Neuronal stem cell (in vitro differentiated cells): ENCODE results near the gene B3GALT4.

Experiments used
- DNase-seq: peaks from one replicate; pipeline ENCODE4 v3.0.0-alpha.2; 2013; ENCODE audit warnings: low spot score
- H2AFZ ChIP-seq: one replicate; pipeline ENCODE4 v1.6.1; 2013; ENCODE audit warnings: mild to moderate bottlenecking, low read length, inconsistent platforms
- H2AK5ac ChIP-seq: 2 replicates; pipeline ENCODE4 v1.6.1; 2013; ENCODE audit warnings: low read depth, mild to moderate bottlenecking, inconsistent platforms, low read length, moderate library complexity, mixed read lengths
- H2BK120ac ChIP-seq: 2 replicates; pipeline ENCODE4 v1.6.1; 2013; ENCODE audit warnings: low read depth, mild to moderate bottlenecking, inconsistent platforms, low read length, moderate library complexity, mixed read lengths
- H2BK12ac ChIP-seq: one replicate; pipeline ENCODE4 v1.6.1; 2013; ENCODE audit warnings: low read length, inconsistent platforms
- H2BK15ac ChIP-seq: 2 replicates; pipeline ENCODE4 v1.6.1; 2013; ENCODE audit warnings: mild to moderate bottlenecking, low read length, inconsistent platforms, mixed read lengths
- H2BK5ac ChIP-seq: one replicate; pipeline ENCODE4 v1.6.1; 2013; ENCODE audit warnings: inconsistent platforms, mild to moderate bottlenecking, low read length, moderate library complexity
- H3K14ac ChIP-seq: one replicate; pipeline ENCODE4 v1.6.1; 2013; ENCODE audit warnings: low read length, inconsistent platforms
- H3K18ac ChIP-seq: 2 replicates; pipeline ENCODE4 v1.6.1; 2013; ENCODE audit warnings: low read length, inconsistent platforms
- H3K23ac ChIP-seq: 2 replicates; pipeline ENCODE4 v1.6.1; 2013; ENCODE audit warnings: low read depth, mild to moderate bottlenecking, mixed read lengths, low read length, inconsistent platforms; ENCODE audit not compliant: poor library complexity
- H3K27ac ChIP-seq: replicated peaks from 3 replicates; pipeline ENCODE4 v1.5.1; 2013; ENCODE audit warnings: low read length, inconsistent platforms
- H3K27me3 ChIP-seq, 3 experiments: 2 replicates each; pipeline ENCODE4 v1.6.1; 2013; ENCODE audit warnings: low read length in 3 of 3, mild to moderate bottlenecking in 2 of 3, inconsistent platforms in 1 of 3, low read depth in 1 of 3, mixed read lengths in 1 of 3, moderate library complexity in 1 of 3; ENCODE audit not compliant: control insufficient read depth in 3 of 3, insufficient read depth in 3 of 3
- H3K36me3 ChIP-seq, 2 donors: replicated peaks in 1 of 2; 2 replicates each; pipeline ENCODE4 v1.6.1; 2013; ENCODE audit warnings: low read length in 2 of 2; ENCODE audit not compliant: control insufficient read depth in 2 of 2, insufficient read depth in 2 of 2
- H3K4ac ChIP-seq: 2 replicates; pipeline ENCODE4 v1.6.1; 2013; ENCODE audit warnings: inconsistent platforms, mild to moderate bottlenecking, low read length, moderate library complexity
- H3K4me1 ChIP-seq, 2 donors: 1 replicate in 1 of 2; 2 replicates in 1 of 2; pipeline ENCODE4 v1.6.1; 2013; ENCODE audit warnings: low read length in 2 of 2, low read depth in 1 of 2; ENCODE audit not compliant: control insufficient read depth in 2 of 2, insufficient read depth in 1 of 2
- H3K4me2 ChIP-seq: one replicate; pipeline ENCODE4 v1.6.1; 2013; ENCODE audit warnings: mild to moderate bottlenecking, low read length, inconsistent platforms; ENCODE audit not compliant: insufficient read depth, poor library complexity, severe bottlenecking
- H3K4me3 ChIP-seq, 2 donors: 2 replicates each; pipeline ENCODE4 v1.5.1; 2013; ENCODE audit warnings: low read length in 2 of 2, mild to moderate bottlenecking in 2 of 2, inconsistent platforms in 1 of 2, moderate library complexity in 1 of 2
- H3K79me1 ChIP-seq: one replicate; pipeline ENCODE4 v1.6.1; 2013; ENCODE audit warnings: low read depth, mild to moderate bottlenecking, inconsistent platforms, low read length, moderate library complexity
- H3K9ac ChIP-seq: one replicate; pipeline ENCODE4 v1.6.1; 2013; ENCODE audit warnings: mild to moderate bottlenecking, low read depth, low read length, inconsistent platforms; ENCODE audit not compliant: poor library complexity
- H3K9me3 ChIP-seq, 2 donors: replicated peaks in 1 of 2; 2 replicates each; pipeline versions ENCODE3 to v1.6.1; 2013; ENCODE audit warnings: low read length in 2 of 2, mild to moderate bottlenecking in 2 of 2, inconsistent platforms in 1 of 2, low read depth in 1 of 2, mixed read lengths in 1 of 2, moderate library complexity in 1 of 2; ENCODE audit not compliant: control insufficient read depth in 2 of 2, insufficient read depth in 1 of 2
- H4K8ac ChIP-seq: one replicate; pipeline ENCODE4 v1.6.1; 2013; ENCODE audit warnings: low read depth, mild to moderate bottlenecking, inconsistent platforms, low read length, moderate library complexity
- H4K91ac ChIP-seq: one replicate; pipeline ENCODE4 v1.6.1; 2013; ENCODE audit warnings: low read length, low read depth, mild to moderate bottlenecking, inconsistent platforms; ENCODE audit not compliant: poor library complexity
- WGBS, 2 donors: extraction: QIAGEN DNeasy Blood & Tissue Kit; methylation state at CpG; one replicate each; pipeline ENCODE4 v1.1.7; 2013; ENCODE audit warnings: missing lambda C conversion rate in 2 of 2, mixed read lengths in 1 of 2; ENCODE audit not compliant: insufficient read length in 2 of 2, insufficient replicate concordance in 1 of 2; ENCODE audit errors: extremely low coverage in 2 of 2; 5-methylcytosine and 5-hydroxymethylcytosine counted together

Gene B3GALT4

GRCh38 chr6:33296797-33297405 lies 20.0 kb downstream of the B3GALT4 start:
- Histone ChIP-seq H2BK120ac (no peak overlapping the region), H2BK5ac (peak overlapping the region; percentile 83), H4K91ac (no peak overlapping the region), H3K4me1 (peaks cover 5 to 6% of the 10 kb centered on the region in 2 donors), H3K18ac (peak overlapping the region; percentile 84), H3K9ac (peak overlapping the region; percentile 34), H2BK12ac (peak overlapping the region; percentile 77), H3K27me3 (no peaks in the 10 kb centered on the region), H3K9me3 (no peaks in the 10 kb centered on the region), H4K8ac (peak overlapping the region; percentile 53), H2BK15ac (peak overlapping the region; percentile 93), H3K14ac (no peak overlapping the region), H2AFZ (peak overlapping the region; percentile 78), H3K36me3 (peaks cover 12 to 58% of the 10 kb centered on the region in 2 donors), H3K23ac (peak overlapping the region; percentile 5), H3K79me1 (peaks cover 6% of the 10 kb centered on the region), H3K4me2 (peak overlapping the region; percentile 79), H3K4me3 (peak overlapping the region; percentile 53 to 78), H2AK5ac (peak overlapping the region; percentile 78), H3K27ac (peak overlapping the region; percentile 76), H3K4ac (peak overlapping the region; percentile 55)
- no CpG with 5 or more reads among the region's 12 CpGs for WGBS, 2 donors
- DNase-seq, result no peak

GRCh38 chr6:33297406-33297955 lies 20.6 kb downstream of the B3GALT4 start:
- Histone ChIP-seq H3K4ac (peak overlapping the region; percentile 55), H3K18ac (peak overlapping the region; percentile 84), H3K4me2 (peak overlapping the region; percentile 79), H3K9ac (no peak overlapping the region), H3K4me3 (peak overlapping the region; percentile 53 to 78), H3K23ac (peak overlapping the region; percentile 5), H3K27me3 (no peaks in the 10 kb centered on the region), H2AK5ac (peak overlapping the region; percentile 78), H3K4me1 (peaks cover 5 to 6% of the 10 kb centered on the region in 2 donors), H3K9me3 (no peaks in the 10 kb centered on the region), H2BK15ac (peak overlapping the region; percentile 93), H2BK5ac (peak overlapping the region; percentile 83), H4K91ac (no peak overlapping the region), H2BK12ac (peak overlapping the region; percentile 77), H3K27ac (peak overlapping the region; percentile 76), H2AFZ (peak overlapping the region; percentile 78), H4K8ac (peak overlapping the region; percentile 53), H3K79me1 (peaks cover 6% of the 10 kb centered on the region), H2BK120ac (no peak overlapping the region), H3K14ac (no peak overlapping the region), H3K36me3 (peaks cover 8 to 52% of the 10 kb centered on the region in 2 donors)
- WGBS, 2 donors, result no CpG with 5 or more reads among the region's 16 CpGs
- DNase-seq, result no peak

GRCh38 chr6:33297956-33298772 lies 21.2 kb downstream of the B3GALT4 start:
- Histone ChIP-seq H3K23ac (peak overlapping the region; percentile 94), H3K18ac (peak overlapping the region; percentile 96), H3K4ac (no peak overlapping the region), H3K79me1 (peaks cover 6% of the 10 kb centered on the region), H3K27me3 (no peaks in the 10 kb centered on the region), H3K4me3 (peak overlapping the region; percentile 53 to 94), H2AFZ (peak overlapping the region; percentile 53), H3K4me1 (peaks cover 5 to 6% of the 10 kb centered on the region in 2 donors), H3K9me3 (no peaks in the 10 kb centered on the region), H3K36me3 (peaks cover 7 to 49% of the 10 kb centered on the region in 2 donors), H3K14ac (no peak overlapping the region), H2BK120ac (no peak overlapping the region), H3K9ac (peak overlapping the region; percentile 95), H3K4me2 (peak overlapping the region; percentile 99), H2AK5ac (peak overlapping the region; percentile 34), H2BK12ac (no peak overlapping the region), H3K27ac (peak overlapping the region; percentile 76), H4K8ac (no peak overlapping the region), H2BK15ac (peak overlapping the region; percentile 60), H2BK5ac (peak overlapping the region; percentile 96), H4K91ac (no peak overlapping the region)
- no CpG with 5 or more reads among the region's 42 CpGs for WGBS, 2 donors
- peak; percentile 79 for DNase-seq
